Suprapubic skin (tissue), 4 donors: ENCODE data around the gene MOSMO. TPM values are rescaled to one million over a fixed set of nuclear protein-coding genes. Genes with fewer than 3 reads are reported as not detected.

Experiments used
- DNase-seq, 2 donors: peaks; one replicate each; pipeline ENCODE4 v3.0.0-alpha.2; 2019; ENCODE audit warnings: low spot score in 2 of 2
- H3K27ac ChIP-seq: fragments of 200-600 bp; sonication (generic); one replicate; pipeline ENCODE4 v1.5.1; 2019
- H3K27me3 ChIP-seq: fragments of 200-600 bp; sonication (generic); one replicate; pipeline ENCODE4 v1.5.1; 2019
- H3K36me3 ChIP-seq: fragments of 200-600 bp; sonication (generic); one replicate; pipeline ENCODE4 v1.5.1; 2019
- H3K4me1 ChIP-seq: fragments of 200-600 bp; sonication (generic); one replicate; pipeline ENCODE4 v1.5.1; 2019
- H3K4me3 ChIP-seq: fragments of 200-600 bp; sonication (generic); one replicate; pipeline ENCODE4 v1.5.1; 2019; ENCODE audit warnings: mild to moderate bottlenecking
- H3K9me3 ChIP-seq: fragments of 200-600 bp; sonication (generic); one replicate; pipeline ENCODE4 v1.5.1; 2019
- CTCF ChIP-seq, 2 donors: fragments of 200-600 bp in 1 of 2; fragments of 450-650 bp in 1 of 2; sonication (generic) in 1 of 2; IDR thresholded peaks; one replicate each; pipeline ENCODE4 v1.5.1; 2016 to 2019; ENCODE audit warnings: antibody characterized with exemption in 2 of 2, mild to moderate bottlenecking in 1 of 2, moderate library complexity in 1 of 2
- EP300 ChIP-seq: sonication (generic); formaldehyde crosslinking; IDR thresholded peaks from one replicate; pipeline ENCODE4 v1.6.1; 2017; ENCODE audit warnings: antibody characterized with exemption
- POLR2A ChIP-seq, 2 donors: fragments of 450-650 bp; IDR thresholded peaks; one replicate each; pipeline ENCODE4 v1.6.1; 2017; ENCODE audit warnings: antibody characterized with exemption in 2 of 2, mild to moderate bottlenecking in 2 of 2, moderate library complexity in 2 of 2
- POLR2AphosphoS5 ChIP-seq, 3 donors: sonication (generic); formaldehyde crosslinking; IDR thresholded peaks; one replicate each; pipeline ENCODE4 v1.6.1; 2017; ENCODE audit warnings: antibody characterized with exemption in 3 of 3
- WGBS: methylation state at CpG from one replicate; pipeline ENCODE4 v1.1.5; 2018; 5-methylcytosine and 5-hydroxymethylcytosine counted together
- total RNA-seq, 4 donors: library from RNA; depleted of rRNA; stranded (reverse); fragments of >200 nt; gene quantifications; one replicate each; pipeline ENCODE4 v1.1.0, GENCODE V29; 2016

The MOSMO gene
- total RNA-seq, 4 donors from 2014 or later, result 11.9 to 32.7 (median 16.7) TPM

GRCh38 chr16:22050963-22051362 lies 43.1 kb downstream of the MOSMO start:
- Histone ChIP-seq H3K4me3 (no peak overlapping the region), H3K27me3 (no peaks in the 10 kb centered on the region), H3K4me1 (no peaks in the 10 kb centered on the region), H3K36me3 (no peaks in the 10 kb centered on the region), H3K27ac (no peak overlapping the region), H3K9me3 (no peaks in the 10 kb centered on the region)
- DNase-seq, result no peak
- TF ChIP-seq POLR2AphosphoS5 (IDR thresholded peaks at IDR 0.05) (no peak), EP300 (no peak), POLR2A (IDR thresholded peaks at IDR 0.05) (no peak), CTCF (IDR thresholded peaks at IDR 0.05) (no peak)
- WGBS, result 84% methylated on average over 4 of the region's 4 CpGs

- H3K36me3 ChIP-seq, result no peaks in the 10 kb centered on the region
- H3K27ac ChIP-seq, result no peak overlapping the region
- no peaks in the 10 kb centered on the region for H3K9me3 ChIP-seq
- TF ChIP-seq CTCF (IDR thresholded peaks at IDR 0.05) (no peak), EP300 (no peak), POLR2A (IDR thresholded peaks at IDR 0.05) (no peak), POLR2AphosphoS5 (IDR thresholded peaks at IDR 0.05) (no peak)
- no peak overlapping the region for H3K4me3 ChIP-seq
- no peaks in the 10 kb centered on the region for H3K27me3 ChIP-seq
- 73% methylated on average over 6 of the region's 6 CpGs for WGBS
- no peak for DNase-seq
- H3K4me1 ChIP-seq, result no peaks in the 10 kb centered on the region
These were observed 45.1 kb downstream of the MOSMO start for GRCh38 chr16:22052980-22053379.

DNA sequence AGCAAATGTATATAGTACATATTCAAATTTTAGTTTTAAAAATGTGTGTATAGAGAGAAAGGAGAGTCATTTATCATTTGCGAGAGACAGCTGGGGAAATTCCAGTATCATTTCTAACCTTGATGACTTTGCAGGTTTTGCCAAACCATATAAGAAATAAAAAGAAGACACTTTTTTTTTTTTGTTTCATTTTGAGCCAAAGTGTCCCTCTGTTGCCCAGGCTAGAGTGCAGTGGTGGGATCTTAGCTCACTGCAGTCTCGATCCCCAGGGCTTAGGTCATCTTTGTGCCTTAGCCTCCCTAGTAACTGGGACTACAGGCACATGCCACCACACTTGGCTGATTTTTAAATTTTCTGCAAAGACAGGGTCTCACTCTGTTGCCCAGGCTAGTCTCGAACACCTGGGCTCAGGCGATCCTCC lies 46.0 kb downstream of the MOSMO start:
- Histone ChIP-seq H3K27me3 (no peaks in the 10 kb centered on the region), H3K36me3 (no peaks in the 10 kb centered on the region), H3K4me3 (no peak overlapping the region), H3K27ac (no peak overlapping the region), H3K4me1 (no peaks in the 10 kb centered on the region), H3K9me3 (no peaks in the 10 kb centered on the region)
- DNase-seq, result no peak
- WGBS, result 92% methylated on average over 4 of the region's 4 CpGs
- TF ChIP-seq EP300 (no peak), CTCF (IDR thresholded peaks at IDR 0.05) (no peak), POLR2A (IDR thresholded peaks at IDR 0.05) (no peak), POLR2AphosphoS5 (IDR thresholded peaks at IDR 0.05) (no peak)

- H3K36me3 ChIP-seq, result no peaks in the 10 kb centered on the region
- H3K9me3 ChIP-seq, result no peaks in the 10 kb centered on the region
- no peaks in the 10 kb centered on the region for H3K27me3 ChIP-seq
- no peak overlapping the region for H3K4me3 ChIP-seq
- no peak for DNase-seq
- 77% methylated on average over 5 of the region's 5 CpGs for WGBS
- no peaks in the 10 kb centered on the region for H3K4me1 ChIP-seq
- TF ChIP-seq EP300 (no peak), CTCF (IDR thresholded peaks at IDR 0.05) (no peak), POLR2AphosphoS5 (IDR thresholded peaks at IDR 0.05) (no peak), POLR2A (IDR thresholded peaks at IDR 0.05) (no peak)
- no peak overlapping the region for H3K27ac ChIP-seq
These were observed 47.1 kb downstream of the MOSMO start for GRCh38 chr16:22054847-22055590.

DNA sequence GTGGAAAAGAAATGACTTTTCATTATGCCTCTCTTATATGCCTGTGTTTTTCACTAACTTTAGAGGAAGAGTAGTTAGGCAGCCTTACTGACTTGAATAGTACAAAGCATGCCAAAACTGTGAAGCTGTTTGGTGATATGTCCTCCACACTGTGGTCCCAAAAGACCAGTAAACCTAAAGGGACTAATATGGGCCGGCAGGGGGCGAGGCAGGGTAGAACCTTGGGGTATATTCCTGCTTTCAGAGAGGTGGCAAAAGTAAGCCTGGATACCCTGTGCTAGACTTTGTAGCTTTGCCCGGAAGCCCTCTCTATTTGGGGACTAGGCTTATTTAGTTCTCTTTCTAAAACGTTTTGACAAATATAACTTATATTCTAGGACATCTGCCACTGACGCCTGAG lies 48.0 kb downstream of the MOSMO start:
- H3K27me3 ChIP-seq, result no peaks in the 10 kb centered on the region
- H3K27ac ChIP-seq, result no peak overlapping the region
- H3K9me3 ChIP-seq, result no peaks in the 10 kb centered on the region
- no peak overlapping the region for H3K4me3 ChIP-seq
- no peak for DNase-seq
- no peaks in the 10 kb centered on the region for H3K4me1 ChIP-seq
- 76% methylated on average over 5 of the region's 5 CpGs for WGBS
- TF ChIP-seq CTCF (IDR thresholded peaks at IDR 0.05), result no peak
- TF ChIP-seq EP300, result no peak
- TF ChIP-seq POLR2A (IDR thresholded peaks at IDR 0.05), result no peak
- no peak for TF ChIP-seq POLR2AphosphoS5 (IDR thresholded peaks at IDR 0.05)
- no peaks in the 10 kb centered on the region for H3K36me3 ChIP-seq
